A673 (cell line): Measurements from ENCODE around the gene SPATA32.

Experiments used
- EZH2 ChIP-seq: fragments of 200-600 bp; sonication (generic); IDR thresholded peaks from 2 replicates; pipeline ENCODE4 v1.6.1; 2017; ENCODE audit warnings: borderline replicate concordance, low read depth, mild to moderate bottlenecking, mixed read lengths, antibody characterized with exemption, low read length; ENCODE audit not compliant: poor library complexity, severe bottlenecking
- TF ChIP-seq, protein P1 (sequence below): fragments of 300-800, 200-600 bp; sonication (generic); conservative IDR thresholded peaks from 2 replicates; pipeline ENCODE4 v1.5.1; 2017; ENCODE audit warnings: low read depth, mild to moderate bottlenecking, antibody characterized with exemption, low read length, moderate library complexity, mixed read lengths

DNA sequence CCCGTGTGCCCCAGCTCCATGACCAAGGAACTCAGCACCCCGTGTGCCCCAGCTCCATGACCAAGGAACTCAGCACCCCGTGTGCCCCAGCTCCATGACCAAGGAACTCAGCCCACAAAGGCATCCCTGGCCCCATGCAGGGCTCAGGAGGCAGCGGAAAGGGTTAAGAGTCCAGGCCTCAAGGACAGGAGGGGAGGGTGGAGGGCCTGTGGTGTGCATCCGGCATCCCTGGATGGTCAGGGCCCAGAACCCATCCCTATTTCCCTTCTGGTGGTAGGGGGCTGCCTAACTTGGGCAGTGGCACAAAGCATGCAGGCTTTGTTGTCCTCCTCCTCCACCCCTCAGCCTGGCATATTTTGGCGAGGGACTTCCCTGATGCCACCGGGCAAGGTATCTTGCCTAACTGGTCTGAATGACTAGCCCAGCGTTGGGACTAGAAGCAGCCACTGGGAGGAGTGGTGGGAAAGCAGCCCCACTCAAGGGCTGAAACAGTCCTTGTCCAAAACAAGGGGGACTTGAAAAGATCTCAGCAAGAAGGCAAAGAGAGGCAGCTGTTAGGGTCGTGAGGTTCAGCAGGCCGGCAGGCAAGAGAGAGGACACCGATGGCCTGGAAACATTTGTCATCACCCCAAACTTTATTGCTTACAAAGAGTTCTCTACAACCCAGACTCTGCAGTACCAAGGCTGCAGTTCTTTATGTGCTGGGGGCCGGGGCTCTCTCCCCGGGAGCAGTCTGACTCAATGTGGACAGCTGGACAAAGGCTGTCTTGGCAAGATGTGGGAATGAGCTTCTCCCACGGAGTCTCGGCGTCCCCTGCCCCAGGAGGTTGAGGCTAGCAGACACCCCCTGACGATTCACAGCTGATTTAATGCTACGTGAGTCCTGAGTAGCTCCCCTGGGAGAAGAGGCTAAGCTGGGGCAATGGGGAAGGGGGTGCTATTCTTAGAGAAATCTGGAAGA is 902 bp upstream of the SPATA32 start:
- no peak for TF ChIP-seq EZH2
- TF ChIP-seq, protein P1, sequence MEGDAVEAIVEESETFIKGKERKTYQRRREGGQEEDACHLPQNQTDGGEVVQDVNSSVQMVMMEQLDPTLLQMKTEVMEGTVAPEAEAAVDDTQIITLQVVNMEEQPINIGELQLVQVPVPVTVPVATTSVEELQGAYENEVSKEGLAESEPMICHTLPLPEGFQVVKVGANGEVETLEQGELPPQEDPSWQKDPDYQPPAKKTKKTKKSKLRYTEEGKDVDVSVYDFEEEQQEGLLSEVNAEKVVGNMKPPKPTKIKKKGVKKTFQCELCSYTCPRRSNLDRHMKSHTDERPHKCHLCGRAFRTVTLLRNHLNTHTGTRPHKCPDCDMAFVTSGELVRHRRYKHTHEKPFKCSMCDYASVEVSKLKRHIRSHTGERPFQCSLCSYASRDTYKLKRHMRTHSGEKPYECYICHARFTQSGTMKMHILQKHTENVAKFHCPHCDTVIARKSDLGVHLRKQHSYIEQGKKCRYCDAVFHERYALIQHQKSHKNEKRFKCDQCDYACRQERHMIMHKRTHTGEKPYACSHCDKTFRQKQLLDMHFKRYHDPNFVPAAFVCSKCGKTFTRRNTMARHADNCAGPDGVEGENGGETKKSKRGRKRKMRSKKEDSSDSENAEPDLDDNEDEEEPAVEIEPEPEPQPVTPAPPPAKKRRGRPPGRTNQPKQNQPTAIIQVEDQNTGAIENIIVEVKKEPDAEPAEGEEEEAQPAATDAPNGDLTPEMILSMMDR, result no peak
